H1 (cell line): ENCODE data around the gene MRPL33. TPM values are rescaled to one million over a fixed set of nuclear protein-coding genes. Genes with fewer than 3 reads are reported as not detected.

ENCODE experiments used
- CTCF ChIA-PET: fragments of 300-600 bp; sonication (Branson Sonifier 250); formaldehyde crosslinking; loops from one replicate; lab custom pipeline; 2021; ENCODE audit not compliant: partially characterized antibody; lab: Charles Lee
- POLR2A ChIA-PET: fragments of 300-600 bp; sonication (Branson Sonifier 250); formaldehyde crosslinking; loops from one replicate; lab custom pipeline; 2021; ENCODE audit warnings: inconsistent platforms; ENCODE audit not compliant: partially characterized antibody; lab: Charles Lee
- DNase-seq, 2 experiments: peaks; one replicate each; pipeline versions ENCODE4 v3.0.0 to v3.0.0-alpha.2; 2010 to 2022; ENCODE audit warnings: low spot score in 2 of 2, low read depth in 1 of 2, mixed read lengths in 1 of 2
- FAIRE-seq: peaks from 2 replicates; lab custom pipeline; 2011; peaks lifted over from hg19 to GRCh38; lab: Jason Lieb, UNC
- H2AFZ ChIP-seq: 2 replicates; pipeline ENCODE4 v1.8.1; 2012; ENCODE audit warnings: low read length, inconsistent platforms
- H2AK5ac ChIP-seq: 2 replicates; pipeline ENCODE4 v1.6.1; 2013; ENCODE audit warnings: low read depth, low read length
- H2BK120ac ChIP-seq: replicated peaks from 2 replicates; pipeline ENCODE3; 2013; ENCODE audit warnings: low read depth, low read length, inconsistent platforms
- H2BK12ac ChIP-seq: 2 replicates; pipeline ENCODE4 v1.6.1; 2013; ENCODE audit warnings: low read depth, low read length
- H2BK15ac ChIP-seq: 2 replicates; pipeline ENCODE4 v1.6.1; 2013; ENCODE audit warnings: low read length
- H2BK20ac ChIP-seq: 2 replicates; pipeline ENCODE4 v1.6.1; 2013; ENCODE audit warnings: low read length
- H2BK5ac ChIP-seq: 2 replicates; pipeline ENCODE4 v1.6.1; 2013; ENCODE audit warnings: low read depth, low read length
- H3K14ac ChIP-seq: 2 replicates; pipeline ENCODE4 v1.6.1; 2013; ENCODE audit warnings: inconsistent platforms; ENCODE audit not compliant: insufficient read length
- H3K18ac ChIP-seq: 2 replicates; pipeline ENCODE4 v1.6.1; 2013; ENCODE audit warnings: low read length; ENCODE audit errors: extremely low read depth
- H3K23ac ChIP-seq: 2 replicates; pipeline ENCODE4 v1.6.1; 2013; ENCODE audit warnings: inconsistent platforms; ENCODE audit not compliant: insufficient read length
- H3K23me2 ChIP-seq: 2 replicates; pipeline ENCODE4 v1.6.1; 2013; ENCODE audit warnings: low read depth, low read length
- H3K27ac ChIP-seq: 2 replicates; pipeline ENCODE4 v1.6.1; 2011; ENCODE audit warnings: low read depth, low read length, inconsistent platforms
- H3K27me3 ChIP-seq, 4 experiments: replicated peaks in 1 of 4; 1 replicate in 1 of 4; 2 replicates in 3 of 4; pipeline versions ENCODE4 v1.6.1 to v1.8.1; 2011 to 2013; ENCODE audit warnings: low read length in 3 of 4, mild to moderate bottlenecking in 3 of 4, inconsistent platforms in 2 of 4, mixed read lengths in 2 of 4, moderate library complexity in 1 of 4; ENCODE audit not compliant: control insufficient read depth in 3 of 4, insufficient read depth in 3 of 4; ENCODE audit errors: extremely low read depth in 1 of 4
- H3K36me3 ChIP-seq, 4 experiments: 2 replicates each; pipeline versions ENCODE4 v1.6.1 to v1.8.1; 2011 to 2013; ENCODE audit warnings: mild to moderate bottlenecking in 4 of 4, low read length in 3 of 4, moderate library complexity in 2 of 4, control low read depth in 1 of 4, inconsistent platforms in 1 of 4; ENCODE audit not compliant: insufficient read depth in 4 of 4, control insufficient read depth in 2 of 4
- H3K4ac ChIP-seq: replicated peaks from 2 replicates; pipeline ENCODE3; 2013; ENCODE audit warnings: low read length, low read depth, mixed read lengths, inconsistent platforms; ENCODE audit not compliant: insufficient read length
- H3K4me1 ChIP-seq, 4 experiments: replicated peaks in 1 of 4; 1 replicate in 1 of 4; 2 replicates in 3 of 4; pipeline versions ENCODE4 v1.6.1 to v1.8.1; 2011 to 2013; ENCODE audit warnings: low read length in 3 of 4, inconsistent platforms in 2 of 4, mixed read lengths in 1 of 4; ENCODE audit not compliant: insufficient read depth in 4 of 4, control insufficient read depth in 3 of 4
- H3K4me2 ChIP-seq, 2 experiments: 2 replicates each; pipeline versions ENCODE4 v1.6.1 to v1.8.1; 2011 to 2013; ENCODE audit warnings: low read depth in 2 of 2, low read length in 2 of 2, control low read depth in 1 of 2, inconsistent platforms in 1 of 2, mild to moderate bottlenecking in 1 of 2; ENCODE audit not compliant: insufficient read depth in 1 of 2
- H3K4me3 ChIP-seq, 4 experiments: fragments of 200-600, 300-600 bp in 1 of 4; sonication (generic), shearing (Covaris generic), sonication (Bioruptor Twin) in 1 of 4; 2 replicates each; pipeline versions ENCODE4 v1.5.1 to v1.8.1; 2011 to 2016; ENCODE audit warnings: low read length in 4 of 4, low read depth in 3 of 4, control low read depth in 2 of 4, inconsistent platforms in 2 of 4, mild to moderate bottlenecking in 2 of 4, mixed read lengths in 1 of 4, moderate library complexity in 1 of 4; ENCODE audit not compliant: insufficient read depth in 2 of 4; ENCODE audit errors: extremely low read depth in 1 of 4
- H3K56ac ChIP-seq: replicated peaks from 2 replicates; pipeline ENCODE3; 2013; ENCODE audit warnings: low read depth, mild to moderate bottlenecking, mixed read lengths, low read length, inconsistent platforms; ENCODE audit not compliant: insufficient read length
- H3K79me1 ChIP-seq: 2 replicates; pipeline ENCODE4 v1.6.1; 2013; ENCODE audit warnings: low read depth, low read length, control low read depth
- H3K79me2 ChIP-seq, 2 experiments: 2 replicates each; pipeline versions ENCODE4 v1.6.1 to v1.8.1; 2012 to 2013; ENCODE audit warnings: low read length in 2 of 2, mild to moderate bottlenecking in 2 of 2, inconsistent platforms in 1 of 2; ENCODE audit not compliant: insufficient read depth in 2 of 2, control insufficient read depth in 1 of 2
- H3K9ac ChIP-seq, 4 experiments: replicated peaks in 1 of 4; 1 replicate in 1 of 4; 2 replicates in 3 of 4; pipeline versions ENCODE4 v1.6.1 to v1.8.1; 2011 to 2013; ENCODE audit warnings: low read depth in 3 of 4, low read length in 3 of 4, control low read depth in 2 of 4, mild to moderate bottlenecking in 2 of 4, moderate library complexity in 2 of 4, inconsistent platforms in 1 of 4; ENCODE audit errors: extremely low read depth in 1 of 4
- H3K9me3 ChIP-seq, 2 experiments: 2 replicates each; pipeline versions ENCODE4 v1.6.1 to v1.8.1; 2012 to 2013; ENCODE audit warnings: mild to moderate bottlenecking in 2 of 2, moderate library complexity in 2 of 2, control low read depth in 1 of 2, inconsistent platforms in 1 of 2, low read depth in 1 of 2, low read length in 1 of 2, mixed read lengths in 1 of 2; ENCODE audit not compliant: insufficient read depth in 2 of 2
- H4K20me1 ChIP-seq, 2 experiments: replicated peaks in 1 of 2; 2 replicates each; pipeline versions ENCODE3 to v1.8.1; 2011 to 2013; ENCODE audit warnings: inconsistent platforms in 2 of 2, low read length in 2 of 2, mild to moderate bottlenecking in 1 of 2; ENCODE audit not compliant: insufficient read depth in 2 of 2, control insufficient read depth in 1 of 2
- H4K5ac ChIP-seq: 2 replicates; pipeline ENCODE4 v1.6.1; 2013; ENCODE audit warnings: low read length, low read depth, mixed read lengths, inconsistent platforms; ENCODE audit not compliant: insufficient read length
- H4K8ac ChIP-seq: 2 replicates; pipeline ENCODE4 v1.8.0; 2013; ENCODE audit warnings: mild to moderate bottlenecking, moderate library complexity, low read length, inconsistent platforms; ENCODE audit not compliant: insufficient read depth; ENCODE audit errors: extremely low read depth
- H4K91ac ChIP-seq: replicated peaks from 2 replicates; pipeline ENCODE3; 2013; ENCODE audit warnings: low read length, mixed read lengths, inconsistent platforms; ENCODE audit not compliant: insufficient read length
- CEBPB ChIP-seq: IDR thresholded peaks from 2 replicates; pipeline ENCODE4 v1.6.1; 2012; ENCODE audit warnings: low read depth, low read length
- CHD1 ChIP-seq: IDR thresholded peaks from 2 replicates; pipeline ENCODE4 v1.6.1; 2012; ENCODE audit warnings: low read depth, low read length, improper control_type of control experiment
- CREB1 ChIP-seq: IDR thresholded peaks from 2 replicates; pipeline ENCODE4 v1.6.1; 2012; ENCODE audit warnings: inconsistent platforms
- JUN ChIP-seq: IDR thresholded peaks from 2 replicates; pipeline ENCODE4 v1.6.1; 2011; ENCODE audit warnings: low read depth, mild to moderate bottlenecking, improper control_type of control experiment, low read length
- KDM4A ChIP-seq: IDR thresholded peaks from one replicate; pipeline ENCODE4 v1.7.1; 2012; ENCODE audit warnings: low read depth, mild to moderate bottlenecking, moderate library complexity, low read length, inconsistent platforms; ENCODE audit not compliant: severe bottlenecking
- KDM5A ChIP-seq: fragments of 200-600 bp; IDR thresholded peaks from 2 replicates; pipeline ENCODE4 v1.7.1; 2012; ENCODE audit warnings: mild to moderate bottlenecking, low read length, inconsistent platforms, mixed read lengths
- POLR2AphosphoS5 ChIP-seq: IDR thresholded peaks from 2 replicates; pipeline ENCODE4 v1.6.1; 2011; ENCODE audit warnings: low read depth, low read length
- POU5F1 ChIP-seq: IDR thresholded peaks from 2 replicates; pipeline ENCODE4 v1.6.1; 2011; ENCODE audit warnings: low read depth, mild to moderate bottlenecking, low read length, moderate library complexity
- RNF2 ChIP-seq: fragments of 200-900, 300-1000 bp; sonication (generic); IDR thresholded peaks from 2 replicates; pipeline ENCODE4 v1.7.1; 2016; ENCODE audit warnings: borderline replicate concordance, low read depth, mild to moderate bottlenecking, antibody characterized with exemption, low read length; ENCODE audit not compliant: poor library complexity, severe bottlenecking; ENCODE audit errors: missing control alignments
- SIX5 ChIP-seq: IDR thresholded peaks from 2 replicates; pipeline ENCODE4 v1.6.1; 2011; ENCODE audit warnings: mild to moderate bottlenecking, low read depth, low read length
- SP2 ChIP-seq: IDR thresholded peaks from 2 replicates; pipeline ENCODE4 v1.6.1; 2012; ENCODE audit warnings: mild to moderate bottlenecking, low read length, inconsistent platforms
- SUZ12 ChIP-seq: fragments of 200-600 bp; sonication (generic); IDR thresholded peaks from 2 replicates; pipeline ENCODE4 v1.6.1; 2012; ENCODE audit warnings: mild to moderate bottlenecking, inconsistent platforms, low read length, moderate library complexity, mixed read lengths
- YY1 ChIP-seq: IDR thresholded peaks from 2 replicates; pipeline ENCODE4 v1.6.1; 2011; ENCODE audit warnings: low read depth, mild to moderate bottlenecking, low read length
- WGBS, 2 experiments: shearing (Covaris generic) in 1 of 2; methylation state at CpG; one replicate each; pipeline versions ENCODE4 v1.1.6 to v1.1.7; 2013 to 2015; ENCODE audit warnings: low lambda C conversion rate in 2 of 2, mixed read lengths in 2 of 2, inconsistent platforms in 1 of 2, low coverage in 1 of 2, missing lambda C conversion rate in 1 of 2; ENCODE audit not compliant: insufficient replicate concordance in 2 of 2, insufficient coverage in 1 of 2, insufficient read length in 1 of 2; ENCODE audit errors: extremely low coverage in 1 of 2, missing lambda C conversion rate in 1 of 2; 5-methylcytosine and 5-hydroxymethylcytosine counted together
- polyA plus RNA-seq, 7 experiments: library from polyadenylated mRNA; depleted of rRNA in 3 of 7; stranded (reverse) in 5 of 7; unstranded in 2 of 7; fragments of >200 nt in 5 of 7; fragments of 200-250 nt in 2 of 7; gene quantifications; 1 replicate in 5 of 7; 2 replicates in 1 of 7; 4 replicates in 1 of 7; pipeline versions ENCODE4 v1.2.1 to v1.2.3, GENCODE V29; 2011 to 2013; ENCODE audit warnings: missing spikeins in 2 of 7, mixed read lengths in 2 of 7
- total RNA-seq: library from RNA; stranded (reverse); fragmentation: NEBNext Ultra II Directional; extraction: Animal tissue kit (Norgen Biotek cat#: 25700); gene quantifications from 2 replicates; pipeline ENCODE4 v1.2.1, GENCODE V29; 2021
- TF ChIP-seq, protein P1 (sequence below): IDR thresholded peaks from 2 replicates; pipeline ENCODE4 v1.6.1; 2012; ENCODE audit warnings: low read length, inconsistent platforms

MRPL33 gene
- total and polyA plus RNA-seq, 2 of the 8 experiments (the other 6 are each of a cell fraction or from before 2014, with no cell fraction given): 24.3 to 62.9 TPM

DNA sequence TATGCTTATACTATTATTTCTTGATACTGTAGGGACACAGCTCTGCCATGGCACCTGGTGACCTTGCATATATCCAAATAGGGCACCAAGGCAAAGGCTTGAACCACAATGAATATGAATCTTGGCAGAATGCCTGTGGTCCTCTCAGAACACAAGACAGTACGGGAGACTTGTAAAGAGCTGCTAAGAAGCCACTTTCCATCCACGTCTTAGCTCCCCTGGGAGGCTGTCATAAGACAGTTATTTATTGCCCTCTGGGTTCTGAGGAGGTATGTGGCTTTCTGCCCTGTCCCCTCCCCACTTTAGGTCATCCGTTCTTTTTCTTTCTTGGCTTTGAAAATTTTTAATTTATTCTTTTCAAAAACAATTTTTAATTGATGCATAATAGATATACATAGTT, 29.8 kb upstream of the MRPL33 start:
- POLR2A ChIA-PET: interaction anchor here (0.6 to 1.4 kb wide), 3 partner anchors 9 to 42 kb away, joined by 3 to 6 read pairs (median 3); no protein-coding TSS in a partner anchor
- no peak overlapping the region for H3K27ac ChIP-seq
- FAIRE-seq: no peak

More for the DNA sequence above, 29.8 kb upstream of the MRPL33 start:
- Histone ChIP-seq H3K79me1 (no peaks in the 10 kb centered on the region), H2BK5ac (no peak overlapping the region), H3K4ac (no peak overlapping the region), H4K91ac (no peak overlapping the region), H2BK15ac (no peak overlapping the region), H2BK20ac (no peak overlapping the region), H4K5ac (no peak overlapping the region), H2BK12ac (no peak overlapping the region), H3K9ac (no peak overlapping the region), H2BK120ac (no peak overlapping the region), H3K4me3 (no peak overlapping the region), H3K27me3 (no peaks in the 10 kb centered on the region; a peak in 2 of 7 replicates), H3K56ac (no peak overlapping the region), H3K79me2 (no peaks in the 10 kb centered on the region), H2AFZ (no peak overlapping the region), H3K14ac (no peak overlapping the region), H3K23ac (no peak overlapping the region), H3K4me2 (no peak overlapping the region), H3K18ac (no peak overlapping the region), H4K20me1 (no peaks in the 10 kb centered on the region), H3K9me3 (peaks cover 0 to 4% of the 10 kb centered on the region in 2 experiments; a peak in 1 of 4 replicates), H3K23me2 (no peaks in the 10 kb centered on the region), H2AK5ac (no peak overlapping the region), H4K8ac (no peak overlapping the region), H3K4me1 (no peaks in the 10 kb centered on the region; a peak in 1 of 7 replicates), H3K36me3 (no peaks in the 10 kb centered on the region)
- CTCF ChIA-PET: interaction anchor here (1.1 to 2.8 kb wide), 3 partner anchors 11 to 19 kb away, joined by 3 to 9 read pairs (median 5); no protein-coding TSS in a partner anchor
- DNase-seq: no peak
- 94% methylated on average over 3 of the region's 3 CpGs; no CpG with 5 or more reads in 1 of the 2 experiments for WGBS, 2 experiments
- TF ChIP-seq, protein P1, sequence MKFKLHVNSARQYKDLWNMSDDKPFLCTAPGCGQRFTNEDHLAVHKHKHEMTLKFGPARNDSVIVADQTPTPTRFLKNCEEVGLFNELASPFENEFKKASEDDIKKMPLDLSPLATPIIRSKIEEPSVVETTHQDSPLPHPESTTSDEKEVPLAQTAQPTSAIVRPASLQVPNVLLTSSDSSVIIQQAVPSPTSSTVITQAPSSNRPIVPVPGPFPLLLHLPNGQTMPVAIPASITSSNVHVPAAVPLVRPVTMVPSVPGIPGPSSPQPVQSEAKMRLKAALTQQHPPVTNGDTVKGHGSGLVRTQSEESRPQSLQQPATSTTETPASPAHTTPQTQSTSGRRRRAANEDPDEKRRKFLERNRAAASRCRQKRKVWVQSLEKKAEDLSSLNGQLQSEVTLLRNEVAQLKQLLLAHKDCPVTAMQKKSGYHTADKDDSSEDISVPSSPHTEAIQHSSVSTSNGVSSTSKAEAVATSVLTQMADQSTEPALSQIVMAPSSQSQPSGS: no peak
- TF ChIP-seq CREB1 (no peak), POLR2AphosphoS5 (no peak), CHD1 (no peak), KDM5A (no peak), POU5F1 (no peak), JUN (no peak), SUZ12 (no peak), KDM4A (no peak), SIX5 (no peak), CEBPB (no peak), YY1 (no peak), SP2 (no peak), RNF2 (no peak)
